Measurements from ENCODE around the gene PIR.

Gene PIR

DNA sequence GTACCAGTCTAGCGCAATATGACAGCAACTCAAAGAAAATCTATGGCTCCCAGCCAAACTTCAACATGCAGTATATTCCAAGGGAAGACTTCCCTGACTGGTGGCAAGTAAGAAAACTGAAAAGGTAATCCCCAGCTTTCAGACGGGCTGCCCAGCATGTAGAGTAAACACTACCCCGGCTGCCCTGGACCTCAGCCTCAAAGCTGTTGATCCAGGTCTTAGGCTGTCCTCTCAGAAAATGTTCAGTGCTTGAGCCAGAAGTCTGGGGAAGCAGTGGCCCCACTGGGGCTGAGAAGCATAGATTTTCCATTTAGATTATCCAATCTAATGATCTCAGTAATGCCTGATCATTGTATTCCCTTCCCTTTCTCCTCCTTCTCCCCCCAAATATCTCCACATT, 29.3 kb upstream of the PIR start:
- DNase-seq (ENCODE audit: low read depth): no peak
- no peak overlapping the region for H3K4me3 ChIP-seq (ENCODE audit: control insufficient read depth, low read depth, low read length)
- TF ChIP-seq CTCF (conservative IDR thresholded peaks at IDR 0.05; ENCODE audit: control insufficient read depth, insufficient read depth, low read depth, low read length): no peak

DNA sequence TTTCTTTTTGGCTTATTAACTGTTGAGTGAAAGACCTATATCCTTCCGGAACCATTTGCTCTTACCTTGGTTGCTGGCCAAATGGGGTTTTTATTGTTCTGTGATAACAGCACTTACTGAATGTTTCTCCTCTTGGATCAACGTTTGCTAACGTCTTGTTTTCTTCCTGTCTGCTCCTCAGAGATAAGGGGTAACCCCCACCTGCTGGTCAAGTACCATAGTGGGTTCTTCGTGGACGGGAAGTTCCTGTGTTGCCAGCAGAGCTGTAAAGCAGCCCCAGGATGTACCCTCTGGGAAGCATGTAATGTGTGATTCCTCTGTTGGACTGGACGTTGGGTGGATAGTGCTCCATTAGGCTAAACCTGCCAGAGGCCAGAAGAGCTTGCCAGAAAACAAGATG, 22.8 kb upstream of the PIR start:
- no peak overlapping the region for H3K4me3 ChIP-seq (ENCODE audit: control insufficient read depth, low read depth, low read length)
- TF ChIP-seq CTCF (conservative IDR thresholded peaks at IDR 0.05; ENCODE audit: control insufficient read depth, insufficient read depth, low read depth, low read length): no peak
- DNase-seq (ENCODE audit: low read depth): no peak

DNA sequence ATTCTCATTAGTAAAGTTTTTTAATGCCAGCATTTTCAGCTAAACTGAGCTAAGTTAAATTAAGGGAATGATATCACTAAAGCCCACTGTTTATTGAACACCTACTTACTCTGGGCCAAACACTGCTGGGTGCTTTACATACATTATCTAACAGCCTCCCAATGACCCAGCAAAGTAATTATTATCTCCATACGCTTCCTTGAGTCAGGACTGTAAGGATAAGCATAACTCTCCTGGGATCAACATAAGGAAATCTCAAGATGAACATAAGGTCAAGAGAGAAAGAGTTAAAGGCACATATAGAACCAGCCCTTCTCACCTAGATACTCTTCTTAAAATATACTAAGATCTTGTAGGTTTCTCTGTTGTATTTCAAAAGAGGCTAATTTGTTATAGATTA, 21.1 kb upstream of the PIR start:
- no peak for DNase-seq (ENCODE audit: low read depth)
- TF ChIP-seq CTCF (conservative IDR thresholded peaks at IDR 0.05; ENCODE audit: control insufficient read depth, insufficient read depth, low read depth, low read length): no peak

DNA sequence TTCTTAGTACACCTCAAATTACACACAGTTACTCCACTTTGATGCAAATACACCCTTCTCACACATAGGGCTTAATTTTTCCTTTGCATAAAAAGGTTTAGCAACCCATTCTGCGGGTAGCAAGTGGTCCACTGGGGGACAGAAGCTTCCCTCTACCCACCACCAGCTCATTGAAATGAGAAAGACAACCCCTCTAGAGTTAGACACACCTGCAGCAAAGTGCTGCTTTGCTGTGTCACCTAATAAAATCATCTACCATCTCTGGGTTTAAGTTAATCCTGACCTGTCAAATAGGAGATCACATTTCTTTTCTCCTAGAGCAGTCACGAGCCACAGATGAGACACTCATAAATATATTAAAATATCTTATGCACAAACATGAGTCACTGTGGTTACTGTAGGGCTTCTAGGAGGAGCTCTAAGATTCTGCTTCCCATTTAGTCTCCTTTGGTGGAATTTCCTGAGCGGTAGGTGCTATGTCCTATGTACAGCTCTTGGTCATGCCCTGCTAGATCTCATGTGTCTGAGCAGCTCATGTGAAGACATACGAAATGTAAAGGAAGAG, 19.4 kb upstream of the PIR start:
- no peak for TF ChIP-seq CTCF (conservative IDR thresholded peaks at IDR 0.05; ENCODE audit: control insufficient read depth, insufficient read depth, low read depth, low read length)
- no peak overlapping the region for H3K4me3 ChIP-seq (ENCODE audit: control insufficient read depth, low read depth, low read length)
- DNase-seq (ENCODE audit: low read depth): no peak

More for the DNA sequence above, 21.1 kb upstream of the PIR start:
- H3K4me3 ChIP-seq (ENCODE audit: control insufficient read depth, low read depth, low read length): no peak overlapping the region

DNA sequence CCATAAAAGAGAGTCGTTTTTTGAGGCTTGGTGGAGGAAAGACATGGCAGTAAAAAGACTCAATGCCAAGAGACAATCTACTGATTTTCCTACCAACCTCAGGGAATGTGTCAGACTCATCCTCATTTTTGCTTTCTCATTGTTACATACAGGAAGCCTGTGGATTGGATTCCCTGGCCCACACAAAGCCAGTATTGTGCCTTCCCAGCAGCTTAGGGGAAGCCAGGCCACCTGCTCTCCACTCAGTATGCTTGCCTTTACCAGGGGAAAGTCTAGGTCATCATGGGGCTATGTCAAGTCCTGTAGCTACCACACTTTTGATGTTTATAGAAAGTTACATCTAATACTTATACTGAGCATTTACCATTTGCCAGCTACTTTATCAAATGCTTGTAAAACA, 18.4 kb upstream of the PIR start:
- H3K4me3 ChIP-seq (ENCODE audit: control insufficient read depth, low read depth, low read length): no peak overlapping the region
- no peak for DNase-seq (ENCODE audit: low read depth)
- no peak for TF ChIP-seq CTCF (conservative IDR thresholded peaks at IDR 0.05; ENCODE audit: control insufficient read depth, insufficient read depth, low read depth, low read length)

DNA sequence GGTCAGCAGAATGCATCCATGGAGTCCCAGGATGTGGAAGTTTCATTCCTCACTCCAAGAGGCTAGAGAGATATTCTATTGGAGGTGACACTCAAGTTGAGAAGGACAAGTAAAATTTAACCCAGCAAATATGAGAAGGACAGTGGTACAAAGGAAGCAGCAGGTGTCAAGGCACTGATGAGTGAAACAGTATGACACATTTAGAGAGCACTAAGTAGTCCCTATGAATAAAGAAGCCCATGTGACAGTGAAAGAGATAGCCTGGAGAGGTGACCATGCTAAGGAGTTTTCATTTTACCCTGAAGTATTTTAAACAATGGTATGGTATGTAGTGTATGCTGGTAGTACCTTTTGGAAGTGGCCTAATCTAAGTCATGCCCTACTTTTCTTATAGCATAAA, 16.7 kb upstream of the PIR start:
- H3K4me3 ChIP-seq (ENCODE audit: control insufficient read depth, low read depth, low read length): no peak overlapping the region

More for the DNA sequence above, 16.7 kb upstream of the PIR start:
- TF ChIP-seq CTCF (conservative IDR thresholded peaks at IDR 0.05; ENCODE audit: control insufficient read depth, insufficient read depth, low read depth, low read length): no peak
- DNase-seq (ENCODE audit: low read depth): no peak
